Measurements from ENCODE around the gene AZU1. TPM values are rescaled to one million over a fixed set of nuclear protein-coding genes. Genes with fewer than 3 reads are reported as not detected.

AZU1 gene
- total RNA-seq, 1 donor from 2014 or later: 1.9 TPM

DNA sequence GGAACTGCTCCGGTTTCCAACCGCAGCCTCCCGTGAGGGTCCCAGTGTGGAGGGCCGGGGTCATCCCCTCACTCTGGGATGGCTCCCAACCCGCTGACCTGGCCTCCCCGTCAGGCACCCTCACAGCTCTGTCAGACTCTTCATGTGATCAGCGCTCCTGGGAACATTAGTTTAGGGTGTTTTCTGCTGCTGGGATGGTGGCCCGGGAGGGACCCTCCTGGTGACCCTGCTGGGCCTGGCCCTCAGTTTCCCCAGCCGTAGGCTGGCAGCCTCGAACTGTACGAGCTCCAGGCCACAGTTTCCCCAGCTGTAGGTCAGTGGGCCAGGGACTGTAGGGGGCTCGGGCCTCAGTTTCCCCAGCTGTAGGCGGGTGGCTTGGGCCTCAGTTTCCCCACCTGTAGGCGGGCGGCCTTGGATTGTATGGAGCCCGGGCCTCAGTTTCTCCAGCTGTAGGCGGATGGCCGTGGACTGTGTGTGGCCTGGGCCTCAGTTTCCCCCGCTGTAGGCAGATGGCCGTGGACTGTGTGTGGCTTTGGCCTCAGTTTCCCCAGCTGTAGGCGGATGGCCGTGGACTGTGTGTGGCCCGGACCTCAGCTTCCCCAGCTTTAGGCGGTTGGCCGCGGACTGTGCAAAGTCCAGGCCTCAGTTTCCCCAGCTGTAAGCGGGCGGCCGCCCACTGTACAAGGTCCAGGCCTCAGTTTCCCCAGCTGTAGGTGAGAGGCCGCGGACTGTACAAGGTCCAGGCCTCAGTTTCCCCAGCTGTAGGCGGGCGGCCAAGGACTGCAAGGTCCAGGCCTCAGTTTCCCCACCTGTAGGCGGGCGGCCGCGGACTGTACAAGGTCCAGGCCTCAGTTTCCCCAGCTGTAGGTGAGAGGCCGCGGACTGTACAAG is 31.7 kb upstream of the AZU1 start:
- DNase-seq (ENCODE audit: low spot score) (peak; percentile 71), ATAC-seq (no peak)
- intact Hi-C loops (cut with DNase I): loop anchor here (10.0 kb wide), 1 partner anchor 119 kb away; the partner anchor contains the start of genes KISS1R and R3HDM4

DNA sequence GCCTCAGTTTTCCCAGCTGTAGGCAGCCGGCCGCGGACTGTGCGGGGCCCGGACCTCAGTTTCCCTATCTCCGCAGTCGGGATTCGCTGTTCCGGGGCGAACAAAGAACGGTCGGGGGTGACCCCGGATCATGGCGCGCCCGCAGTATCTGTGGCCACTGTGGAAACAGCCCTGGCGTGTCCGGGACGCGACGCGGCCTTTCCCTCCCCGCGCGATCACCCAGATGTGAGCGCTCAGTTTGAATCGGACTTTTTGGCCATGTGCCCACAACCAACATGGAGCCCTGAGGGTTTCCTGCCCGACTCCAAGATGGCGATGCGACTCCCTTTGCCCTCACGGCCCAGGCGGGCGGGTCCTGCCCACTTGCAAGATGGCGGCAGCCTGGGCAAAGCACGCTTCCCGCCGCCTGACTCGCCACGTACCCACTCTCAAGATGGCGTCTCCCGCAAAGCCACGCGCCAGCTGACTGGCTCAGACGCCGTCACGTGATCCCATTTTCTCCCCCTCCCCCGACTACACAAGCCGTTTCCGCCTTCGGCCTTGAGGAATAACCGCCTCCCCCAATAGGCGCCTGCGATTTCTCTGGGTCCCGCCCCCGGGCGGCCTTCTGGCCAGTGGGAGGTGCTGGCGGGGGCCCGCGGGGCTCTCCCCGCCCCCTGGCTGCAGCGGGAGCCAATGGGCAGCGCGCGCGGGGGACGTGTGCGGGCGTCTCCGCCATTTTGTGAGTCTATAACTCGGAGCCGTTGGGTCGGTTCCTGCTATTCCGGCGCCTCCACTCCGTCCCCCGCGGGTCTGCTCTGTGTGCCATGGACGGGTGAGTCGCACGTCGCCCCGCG is 30.7 kb upstream of the AZU1 start, which contains the start of gene PTBP1:
Gene PTBP1, plus strand, starts transcription at position 761 of the 836 bp plus-strand sequence. Its CDS starts 46 bp downstream, at position 807.
- DNase-seq (ENCODE audit: low spot score) (peak; percentile 100), ATAC-seq (peak; percentile 97)
- intact Hi-C loops (cut with DNase I): loop anchor here (10.0 kb wide), 1 partner anchor 118 kb away; the partner anchor contains the start of genes KISS1R and R3HDM4

DNA sequence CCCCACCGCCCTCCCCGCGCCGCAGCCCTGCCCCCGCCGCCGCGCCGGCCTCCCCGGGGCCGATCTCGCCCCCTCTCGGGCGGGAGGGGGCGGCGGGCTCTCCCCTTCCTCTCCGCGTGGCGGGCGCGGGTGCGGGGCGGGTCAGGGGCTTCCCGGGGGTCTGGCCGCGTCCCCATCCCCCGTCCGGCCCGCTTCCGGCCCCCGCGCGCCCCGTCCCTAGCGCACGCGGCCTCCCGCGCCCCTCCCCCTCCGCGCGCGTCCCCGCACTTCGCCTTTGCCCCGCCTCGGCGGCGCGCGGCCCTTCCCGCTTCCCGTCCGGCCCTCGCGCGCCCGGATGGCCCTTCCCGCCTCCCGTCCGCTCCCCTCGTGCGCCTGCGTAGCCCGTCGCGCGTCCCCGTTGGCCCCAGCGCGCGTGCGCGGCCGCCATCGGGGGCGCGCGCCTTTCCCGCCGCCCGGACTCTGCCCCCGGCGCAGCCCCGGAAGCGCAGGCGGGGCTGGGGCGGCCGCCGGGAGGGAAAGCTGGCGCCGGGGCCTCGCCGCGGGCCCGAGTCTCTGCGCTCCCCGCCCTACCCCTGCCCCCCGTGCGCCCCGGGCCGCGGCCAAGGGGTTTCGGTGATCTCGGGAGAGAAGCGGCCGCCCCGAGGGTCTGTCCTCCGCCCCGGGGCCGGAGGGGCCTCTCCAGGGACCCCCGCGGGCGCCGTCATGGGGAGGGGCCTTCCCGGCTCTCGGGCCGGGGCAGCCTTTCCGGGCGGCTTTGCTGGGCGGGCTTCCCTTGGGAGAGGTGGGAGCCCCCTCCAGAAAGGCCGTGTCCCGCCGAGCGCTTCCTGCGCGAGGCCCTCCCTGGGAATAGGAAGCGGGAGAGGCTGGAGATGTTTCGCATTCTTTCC is 29.9 kb upstream of the AZU1 start:
- intact Hi-C loops (cut with DNase I): loop anchor here (10.0 kb wide), 1 partner anchor 117 kb away; the partner anchor contains the start of genes KISS1R and R3HDM4
- DNase-seq (ENCODE audit: low spot score): peak; percentile 94
- ATAC-seq: peak; percentile 7

DNA sequence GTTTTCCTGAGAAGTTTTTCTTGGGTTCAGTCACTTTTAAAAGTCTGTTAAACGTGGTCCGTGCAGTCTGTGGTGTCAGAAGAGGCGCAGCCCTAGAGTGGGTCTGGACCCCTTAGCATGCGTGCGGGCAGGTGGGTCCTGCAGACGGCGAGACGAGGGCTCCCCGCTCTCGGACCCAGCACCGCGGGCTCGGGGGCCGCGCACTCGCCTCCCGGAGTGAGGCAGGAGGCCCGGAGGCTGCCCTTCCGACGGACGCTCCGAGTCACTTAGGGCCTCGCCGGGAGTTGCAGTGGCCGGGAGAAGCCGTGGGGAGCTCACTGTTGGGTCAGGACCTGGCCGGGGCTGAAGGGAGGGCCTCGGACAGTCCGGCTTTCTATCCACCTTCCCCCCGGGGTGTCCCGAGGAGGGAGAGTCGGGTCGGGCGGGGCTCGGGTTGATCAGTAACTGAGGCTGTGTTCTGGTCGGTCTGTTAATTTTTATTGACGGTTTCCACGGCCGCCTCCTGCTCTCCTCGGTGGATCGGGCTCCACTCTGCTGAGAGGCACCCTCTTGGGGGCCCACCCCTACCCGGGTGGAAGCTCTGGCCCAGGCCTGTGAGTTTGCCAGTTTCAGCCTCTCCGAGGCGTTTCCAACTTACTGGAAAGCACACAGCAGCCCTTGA is 29.1 kb upstream of the AZU1 start:
- intact Hi-C loops (cut with DNase I): loop anchor here (10.0 kb wide), 1 partner anchor 116 kb away; the partner anchor contains the start of genes KISS1R and R3HDM4
- ATAC-seq (no peak), DNase-seq (ENCODE audit: low spot score) (peak; percentile 66)

DNA sequence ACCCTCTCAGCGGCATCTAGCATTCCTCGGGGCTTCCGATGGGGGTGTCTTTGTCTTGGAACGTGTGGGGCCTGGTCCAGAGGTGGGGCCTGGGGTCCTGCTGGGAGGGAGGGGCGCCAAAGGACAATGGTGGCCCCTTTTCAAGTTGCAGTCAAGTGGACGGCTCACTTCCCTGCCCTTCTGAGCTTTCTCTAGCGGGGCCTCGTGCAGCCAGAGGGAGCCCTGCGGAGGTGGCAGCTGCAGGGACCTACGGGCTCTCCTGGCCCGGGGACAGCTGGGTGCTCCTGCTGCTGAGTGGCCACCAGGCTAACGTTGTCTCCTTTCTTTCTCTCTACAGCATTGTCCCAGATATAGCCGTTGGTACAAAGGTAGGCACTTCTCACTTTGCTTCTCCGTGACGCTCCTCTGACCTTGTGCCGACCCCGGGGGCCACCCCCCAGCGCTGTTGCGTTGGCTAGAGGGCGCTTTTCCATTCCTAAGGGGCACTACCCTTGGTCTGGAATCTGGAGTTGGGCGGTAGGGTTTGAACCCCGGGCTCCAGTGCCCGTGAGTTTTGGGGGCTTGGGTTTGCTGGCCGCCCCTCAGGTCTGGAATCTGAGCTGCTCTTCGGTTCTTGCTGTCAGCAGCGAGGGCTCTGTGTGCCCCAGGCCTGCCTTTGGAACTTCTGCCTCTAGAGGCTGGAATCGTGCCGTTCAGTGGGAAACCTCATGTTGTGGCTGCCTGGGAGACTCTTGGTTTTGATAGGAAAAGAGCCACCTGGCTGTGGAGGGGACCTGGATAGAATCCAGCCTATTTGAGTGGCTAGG is 28.4 kb upstream of the AZU1 start:
- DNase-seq (ENCODE audit: low spot score): peak; percentile 62
- ATAC-seq: no peak
- intact Hi-C loops (cut with DNase I): loop anchor here (10.0 kb wide), 1 partner anchor 116 kb away; the partner anchor contains the start of genes KISS1R and R3HDM4

DNA sequence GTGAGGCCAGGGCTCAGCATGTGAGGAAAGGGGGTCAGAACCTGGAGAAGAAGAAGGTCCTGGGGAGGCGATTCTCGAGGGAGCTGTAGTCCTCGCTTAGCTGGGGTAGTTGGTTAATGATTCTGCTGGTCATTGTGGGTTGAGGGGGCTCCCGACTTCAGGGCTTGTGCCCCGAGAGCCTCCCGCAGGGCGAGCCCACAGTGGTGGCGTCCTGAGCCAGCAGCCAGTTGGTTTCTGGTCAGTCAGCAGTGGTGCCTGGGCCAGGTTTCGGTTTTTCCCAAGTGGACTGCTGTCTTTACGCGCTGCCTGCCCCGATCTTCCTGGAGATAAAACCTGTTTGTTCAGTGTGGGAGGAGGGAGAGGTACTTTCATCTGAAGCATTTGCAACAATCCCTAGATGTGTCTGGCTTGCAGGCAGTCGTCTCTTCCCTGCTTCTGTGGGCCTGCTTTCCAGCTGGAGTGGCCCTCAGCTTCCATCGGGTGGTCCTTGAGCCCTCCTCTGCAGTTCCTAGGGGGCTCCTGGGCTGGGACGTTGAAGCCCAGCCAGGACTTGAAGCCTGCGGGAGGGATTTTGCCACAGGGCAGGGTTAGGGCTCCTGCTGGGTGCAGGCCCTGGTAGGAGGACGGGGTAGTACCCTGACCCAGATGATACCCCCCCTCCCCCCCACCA is 27.1 kb upstream of the AZU1 start:
- peak; percentile 60 for DNase-seq (ENCODE audit: low spot score)
- intact Hi-C loops (cut with DNase I): no loop called here
- no peak for ATAC-seq

DNA sequence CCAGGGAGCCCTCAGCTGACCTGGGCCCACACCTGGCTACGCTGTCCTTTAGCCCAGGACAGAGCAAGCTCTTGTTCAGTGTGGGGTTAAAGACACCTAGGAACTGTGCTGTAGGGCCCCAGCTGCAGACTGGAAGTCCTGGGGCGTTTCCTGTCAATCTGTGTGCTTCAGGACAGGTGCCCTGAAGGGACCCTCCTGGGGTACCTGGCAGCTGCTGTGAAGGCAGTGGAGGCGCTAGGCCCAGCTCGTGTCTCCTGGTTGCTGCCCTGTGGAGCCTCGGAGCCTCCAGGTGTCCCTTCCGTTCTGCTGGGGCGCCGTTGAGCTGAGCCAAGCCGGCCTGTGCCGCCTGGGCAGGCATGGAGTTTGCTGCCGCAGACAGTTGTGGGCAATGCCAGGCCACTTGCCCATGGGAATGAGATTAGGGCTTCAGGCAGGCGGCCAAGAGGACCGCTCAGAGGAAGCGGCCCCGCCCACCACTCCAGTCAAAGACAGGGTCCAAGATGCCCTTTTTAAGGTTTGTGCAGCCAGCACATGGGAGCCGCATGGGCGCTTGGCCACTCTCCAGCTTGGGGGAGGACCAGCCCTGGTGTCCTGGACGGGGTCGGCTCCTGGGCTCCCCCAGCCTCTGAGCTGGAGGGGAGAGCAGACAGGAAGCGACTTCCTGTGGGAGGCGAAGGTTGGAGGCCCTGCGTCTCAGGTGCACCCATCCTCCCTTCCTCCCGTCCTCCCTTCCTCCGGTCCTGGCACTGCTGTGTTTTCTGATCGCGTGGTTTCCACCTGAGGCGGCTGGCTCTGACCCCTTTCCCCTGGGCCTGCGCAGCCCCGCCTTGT is 26.4 kb upstream of the AZU1 start:
- intact Hi-C loops (cut with DNase I): no loop called here
- ATAC-seq: no peak
- DNase-seq (ENCODE audit: low spot score): peak; percentile 78

DNA sequence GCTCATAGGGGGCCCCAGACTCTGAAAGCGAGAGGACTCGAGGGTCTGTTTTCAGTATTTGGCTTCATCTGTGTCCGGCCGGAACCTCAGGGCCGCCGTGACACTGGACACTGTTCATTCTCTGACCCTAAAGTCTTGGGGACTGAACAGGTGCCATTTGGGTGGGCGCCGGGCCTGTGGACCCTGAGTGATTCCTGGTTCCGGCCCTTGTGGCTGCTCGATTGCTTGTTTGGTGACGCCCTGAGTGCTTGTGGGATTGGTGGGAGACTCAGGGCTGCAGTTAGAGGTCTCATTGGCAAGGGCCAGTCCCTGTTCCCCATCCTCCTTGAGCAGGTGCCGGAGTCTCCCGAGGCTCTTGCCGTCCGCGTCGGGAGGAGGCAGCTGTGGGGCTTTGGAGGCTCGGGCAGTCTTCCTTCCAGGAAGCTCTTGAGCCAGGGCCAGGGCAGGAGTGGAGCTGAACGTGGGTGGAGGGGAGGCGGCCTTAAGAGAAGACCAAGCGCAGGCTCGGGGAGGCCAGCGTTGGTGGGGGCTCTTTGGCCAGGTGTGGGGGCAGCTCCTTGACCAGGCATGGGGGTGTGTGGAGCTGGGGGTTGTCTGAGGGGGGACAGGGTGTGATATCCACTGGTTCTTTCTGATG is 25.7 kb upstream of the AZU1 start:
- peak; percentile 7 for ATAC-seq
- DNase-seq (ENCODE audit: low spot score): peak; percentile 66
- intact Hi-C loops (cut with DNase I): no loop called here

DNA sequence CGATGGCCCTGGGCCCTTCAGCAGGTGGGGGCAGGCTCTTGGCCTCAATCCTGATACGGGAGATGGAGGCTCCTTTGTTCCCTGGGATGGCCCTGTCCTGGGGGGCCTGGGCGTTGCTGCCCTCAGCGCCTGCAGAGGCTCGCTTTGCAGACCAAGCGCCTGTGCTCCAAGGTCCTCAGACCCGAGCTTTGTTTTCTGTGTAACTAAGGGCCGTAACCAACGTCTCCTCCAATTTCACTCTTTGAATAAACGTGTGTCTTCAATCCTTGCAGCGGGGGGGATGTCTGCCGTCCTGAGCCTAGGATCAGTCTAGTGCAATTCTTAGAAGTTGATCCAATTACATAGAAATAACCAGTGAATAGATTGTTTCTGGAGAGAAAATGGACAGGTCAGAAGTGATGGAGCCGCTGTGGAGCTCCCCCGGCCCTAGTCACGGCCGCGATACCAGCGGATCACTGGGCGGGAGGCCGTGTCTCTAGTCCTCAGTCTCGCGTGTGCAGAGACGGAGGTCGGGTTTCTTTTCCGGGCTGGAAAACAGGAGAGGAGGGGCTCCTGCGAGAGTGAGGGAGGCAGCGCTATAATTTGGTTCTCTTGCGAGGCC is 25.0 kb upstream of the AZU1 start:
- intact Hi-C loops (cut with DNase I): no loop called here
- no peak for ATAC-seq
- no peak for DNase-seq (ENCODE audit: low spot score)

DNA sequence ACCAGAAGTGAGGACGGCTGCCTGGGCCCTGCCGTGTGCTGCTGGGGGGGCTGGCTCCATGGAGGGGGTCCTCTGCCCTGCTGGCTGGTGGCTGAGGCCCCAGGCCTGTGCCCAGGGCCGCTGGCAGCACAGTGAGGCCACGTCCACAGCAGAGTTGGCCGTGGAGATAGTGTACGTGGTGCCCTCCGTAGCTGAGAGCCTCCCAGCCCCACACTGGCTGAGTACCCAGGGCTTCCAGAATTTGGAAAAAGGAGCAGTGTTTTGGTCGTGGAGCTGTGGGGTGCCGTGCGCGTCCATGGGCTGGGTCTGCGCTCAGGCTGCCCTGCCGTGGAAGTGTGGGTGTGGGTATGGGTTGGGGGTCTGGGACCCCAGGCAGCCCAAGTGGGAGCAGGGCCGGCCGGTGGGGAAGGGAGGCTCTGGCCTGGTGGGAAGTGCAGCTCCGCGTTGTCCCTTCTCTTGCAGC is 24.5 kb upstream of the AZU1 start:
- DNase-seq (ENCODE audit: low spot score) (peak; percentile 55), ATAC-seq (no peak)
- intact Hi-C loops (cut with DNase I): no loop called here

DNA sequence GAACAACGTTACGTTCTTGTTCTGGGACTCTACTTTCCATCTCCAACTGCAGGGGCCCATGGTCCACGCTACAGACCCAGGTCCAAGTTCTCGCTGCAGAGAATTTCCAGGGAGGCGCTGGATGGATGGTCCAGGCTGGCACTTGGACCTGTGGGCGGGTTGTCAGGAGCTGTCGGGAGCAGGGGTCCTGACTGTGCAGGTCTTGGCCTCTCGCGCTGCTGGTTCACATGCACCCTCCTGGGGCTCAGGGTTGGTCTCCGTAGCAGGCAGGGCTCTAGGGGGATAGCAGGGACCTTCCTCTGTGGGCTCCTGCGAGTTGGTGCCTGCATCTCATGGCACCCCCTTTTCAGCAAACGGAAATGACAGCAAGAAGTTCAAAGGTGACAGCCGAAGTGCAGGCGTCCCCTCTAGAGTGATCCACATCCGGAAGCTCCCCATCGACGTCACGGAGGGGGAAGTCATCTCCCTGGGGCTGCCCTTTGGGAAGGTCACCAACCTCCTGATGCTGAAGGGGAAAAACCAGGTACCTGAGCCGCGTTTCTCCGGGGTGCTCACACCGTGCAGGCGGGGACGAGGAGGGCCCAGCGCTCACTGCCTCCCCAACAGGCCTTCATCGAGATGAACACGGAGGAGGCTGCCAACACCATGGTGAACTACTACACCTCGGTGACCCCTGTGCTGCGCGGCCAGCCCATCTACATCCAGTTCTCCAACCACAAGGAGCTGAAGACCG is 23.8 kb upstream of the AZU1 start:
- ATAC-seq (no peak), DNase-seq (ENCODE audit: low spot score) (peak; percentile 57)
- intact Hi-C loops (cut with DNase I): no loop called here

DNA sequence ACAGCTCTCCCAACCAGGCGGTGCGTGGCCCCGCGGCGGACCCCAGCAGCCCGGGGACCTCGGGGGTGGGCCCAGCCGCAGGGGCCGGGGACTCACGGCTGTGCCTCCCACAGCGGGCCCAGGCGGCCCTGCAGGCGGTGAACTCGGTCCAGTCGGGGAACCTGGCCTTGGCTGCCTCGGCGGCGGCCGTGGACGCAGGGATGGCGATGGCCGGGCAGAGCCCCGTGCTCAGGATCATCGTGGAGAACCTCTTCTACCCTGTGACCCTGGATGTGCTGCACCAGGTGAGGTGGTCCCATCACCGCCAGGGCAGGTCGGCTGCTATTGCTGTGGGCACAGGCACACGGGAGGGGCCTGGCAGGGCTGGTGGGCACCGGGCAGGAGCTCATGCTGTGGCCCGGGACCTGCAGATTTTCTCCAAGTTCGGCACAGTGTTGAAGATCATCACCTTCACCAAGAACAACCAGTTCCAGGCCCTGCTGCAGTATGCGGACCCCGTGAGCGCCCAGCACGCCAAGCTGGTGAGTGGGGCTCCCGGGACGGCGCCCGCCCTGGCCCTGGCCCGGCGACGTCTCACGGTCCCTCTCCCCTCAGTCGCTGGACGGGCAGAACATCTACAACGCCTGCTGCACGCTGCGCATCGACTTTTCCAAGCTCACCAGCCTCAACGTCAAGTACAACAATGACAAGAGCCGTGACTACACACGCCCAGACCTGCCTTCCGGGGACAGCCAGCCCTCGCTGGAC is 23.0 kb upstream of the AZU1 start:
- ATAC-seq: no peak
- DNase-seq (ENCODE audit: low spot score): peak; percentile 59
- intact Hi-C loops (cut with DNase I): no loop called here

DNA sequence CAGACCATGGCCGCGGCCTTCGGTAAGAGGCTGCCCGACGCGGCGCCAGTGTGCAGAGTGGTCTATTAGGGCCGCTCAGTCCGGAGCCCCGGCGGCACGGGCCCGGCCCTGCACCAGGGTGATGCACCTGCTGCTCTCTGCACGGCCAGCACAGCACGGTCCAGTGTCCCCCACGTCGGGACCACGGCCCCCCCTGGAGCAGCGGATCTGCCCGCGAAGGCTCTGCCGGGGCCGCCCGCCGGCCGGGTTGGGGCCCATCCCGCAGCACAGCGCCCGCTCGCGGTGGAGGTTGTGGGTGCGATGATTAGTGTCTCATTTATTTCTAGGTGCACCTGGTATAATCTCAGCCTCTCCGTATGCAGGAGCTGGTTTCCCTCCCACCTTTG is 22.5 kb upstream of the AZU1 start:
- DNase-seq (ENCODE audit: low spot score) (peak; percentile 55), ATAC-seq (no peak)
- intact Hi-C loops (cut with DNase I): no loop called here

All from sciatic nerve (tissue), 2 donors.